NCI-H2107 treated with DMSO at 0.1 percent for 48 hours (cell line): Measurements from ENCODE around the gene MCM5.
A peak's percentile ranks its signal among the peaks of the same experiment; 100 is the strongest.

Experiments
- DNase-seq: peaks from one replicate; lab custom pipeline; 2025; ENCODE audit not compliant: unreplicated experiment; lab: John Stamatoyannopoulos, UW

MCM5 gene

DNA sequence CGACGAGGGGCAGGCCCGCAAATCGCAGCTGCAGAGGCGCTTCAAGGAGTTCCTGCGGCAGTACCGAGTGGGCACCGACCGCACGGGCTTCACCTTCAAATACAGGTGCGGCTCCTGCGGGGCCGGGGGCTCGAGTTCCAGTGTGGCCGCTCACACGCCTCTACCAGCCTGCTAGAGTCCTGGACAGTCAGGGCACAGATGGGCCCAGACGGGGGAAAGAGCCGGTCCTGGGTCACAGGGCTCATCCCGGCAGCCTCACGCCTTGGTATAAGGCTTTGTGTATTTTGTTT, 506 bp downstream of the MCM5 start:
- DNase-seq = no peak

- no peak for DNase-seq
Observed at GRCh38 chr22:35401863-35402262, 1.9 kb downstream of the MCM5 start.

GRCh38 chr22:35403356-35403755, 3.4 kb downstream of the MCM5 start:
- no peak for DNase-seq

- no peak for DNase-seq
Observed at GRCh38 chr22:35404176-35404575, 4.2 kb downstream of the MCM5 start.

GRCh38 chr22:35406443-35406842, 6.5 kb downstream of the MCM5 start:
- DNase-seq = no peak

GRCh38 chr22:35407362-35407761, 7.4 kb downstream of the MCM5 start:
- no peak for DNase-seq

GRCh38 chr22:35409783-35410662, 10.1 kb downstream of the MCM5 start:
- DNase-seq = no peak

DNA sequence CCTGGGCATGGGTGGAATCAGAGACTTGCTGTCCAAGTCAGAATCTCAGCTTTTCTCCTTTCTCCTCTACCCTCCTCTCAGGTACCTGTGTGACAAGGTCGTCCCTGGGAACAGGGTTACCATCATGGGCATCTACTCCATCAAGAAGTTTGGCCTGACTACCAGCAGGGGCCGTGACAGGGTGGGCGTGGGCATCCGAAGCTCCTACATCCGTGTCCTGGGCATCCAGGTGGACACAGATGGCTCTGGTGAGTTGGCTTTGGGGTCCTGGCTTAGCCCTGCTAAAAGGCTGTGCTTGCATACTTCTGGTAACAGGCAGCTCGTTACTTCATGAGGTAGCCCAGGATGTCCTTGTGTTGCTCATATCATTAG, 10.7 kb downstream of the MCM5 start:
- no peak for DNase-seq

DNA sequence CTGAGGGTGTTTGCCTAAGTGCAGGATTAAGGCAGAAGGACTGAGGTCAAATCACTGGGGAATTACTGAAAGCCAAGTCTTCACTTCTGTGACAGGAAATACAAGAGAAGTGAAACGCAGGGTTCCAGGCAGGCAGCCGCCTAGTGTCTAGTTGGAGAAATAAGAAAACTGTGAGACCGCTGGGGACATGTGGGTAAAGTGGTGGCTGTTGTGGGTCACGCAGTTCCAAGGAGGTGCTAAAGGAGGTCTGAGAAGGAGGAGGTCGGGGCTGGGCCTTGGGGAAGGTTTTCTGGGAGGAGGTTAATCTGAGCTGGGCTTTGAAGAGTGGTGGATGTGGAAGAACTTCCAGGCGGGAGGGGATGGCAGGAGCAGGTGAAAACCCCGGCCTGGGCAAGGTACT, 11.2 kb downstream of the MCM5 start:
- no peak for DNase-seq

DNA sequence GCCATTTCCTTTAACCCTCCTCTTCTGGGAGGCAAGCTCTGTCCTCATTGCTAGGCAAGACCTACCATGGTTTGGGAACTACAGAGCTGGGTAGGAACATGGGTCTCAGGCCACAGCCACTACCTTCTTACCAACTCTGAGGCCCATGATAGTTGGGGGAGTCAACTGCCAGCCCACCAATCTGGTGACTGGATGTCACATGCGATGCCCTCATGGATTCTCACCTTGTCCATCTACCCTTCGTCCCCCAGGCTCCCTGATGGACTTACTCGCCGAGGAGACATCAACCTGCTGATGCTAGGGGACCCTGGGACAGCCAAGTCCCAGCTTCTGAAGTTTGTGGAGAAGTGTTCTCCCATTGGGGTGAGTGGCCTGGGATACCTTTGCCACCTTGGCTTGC, 13.7 kb downstream of the MCM5 start:
- no peak for DNase-seq

DNA sequence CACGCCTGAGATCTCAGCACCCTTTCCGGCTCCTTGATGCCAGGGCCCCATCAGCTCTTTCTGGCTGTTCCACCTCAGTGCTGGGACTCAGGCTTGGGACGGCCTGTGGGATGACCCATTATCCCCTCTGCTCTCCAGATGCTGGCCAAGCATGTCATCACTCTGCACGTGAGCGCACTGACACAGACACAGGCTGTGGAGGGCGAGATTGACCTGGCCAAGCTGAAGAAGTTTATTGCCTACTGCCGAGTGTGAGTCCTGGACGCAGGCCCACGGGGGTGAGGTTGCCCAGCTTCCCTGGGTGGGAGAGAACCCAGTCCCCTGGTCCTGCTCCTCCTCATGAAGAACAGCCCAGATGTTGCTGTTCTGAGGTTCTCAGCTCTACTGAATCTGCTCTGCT, 17.7 kb downstream of the MCM5 start:
- DNase-seq = no peak

- no peak for DNase-seq
Observed at GRCh38 chr22:35418088-35418487, 18.1 kb downstream of the MCM5 start.

- no peak for DNase-seq
Observed at GRCh38 chr22:35418731-35419130, 18.8 kb downstream of the MCM5 start.

DNA sequence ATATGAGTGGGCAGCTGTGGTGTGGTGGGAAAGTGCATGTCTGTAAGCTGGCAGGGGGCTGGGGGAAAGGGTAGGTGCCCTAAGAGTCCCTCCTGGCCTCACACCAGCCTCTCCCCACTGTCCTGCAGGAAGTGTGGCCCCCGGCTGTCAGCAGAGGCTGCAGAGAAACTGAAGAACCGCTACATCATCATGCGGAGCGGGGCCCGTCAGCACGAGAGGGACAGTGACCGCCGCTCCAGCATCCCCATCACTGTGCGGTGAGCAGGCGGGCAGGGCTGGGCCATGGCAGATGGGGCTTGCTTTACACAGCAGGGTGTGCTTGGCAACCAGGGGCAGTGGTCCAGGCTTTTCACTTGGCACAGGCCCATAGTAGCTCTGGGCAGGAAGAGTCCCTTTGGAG, 19.8 kb downstream of the MCM5 start:
- no peak for DNase-seq

DNA sequence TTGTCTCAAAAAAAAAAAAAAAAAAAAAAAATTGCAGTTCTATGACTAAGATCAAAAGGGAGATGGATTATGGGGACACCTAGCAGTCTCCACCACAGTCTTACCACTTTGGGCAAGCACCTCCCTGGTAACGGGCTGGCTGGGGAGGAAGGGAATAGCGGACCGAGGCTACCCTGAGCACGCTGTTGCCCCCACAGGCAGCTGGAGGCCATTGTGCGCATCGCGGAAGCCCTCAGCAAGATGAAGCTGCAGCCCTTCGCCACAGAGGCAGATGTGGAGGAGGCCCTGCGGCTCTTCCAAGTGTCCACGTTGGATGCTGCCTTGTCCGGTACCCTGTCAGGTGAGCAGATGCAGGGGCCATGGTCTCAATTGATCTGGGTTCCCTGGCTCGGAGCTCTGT, 21.2 kb downstream of the MCM5 start:
- DNase-seq = no peak

DNA sequence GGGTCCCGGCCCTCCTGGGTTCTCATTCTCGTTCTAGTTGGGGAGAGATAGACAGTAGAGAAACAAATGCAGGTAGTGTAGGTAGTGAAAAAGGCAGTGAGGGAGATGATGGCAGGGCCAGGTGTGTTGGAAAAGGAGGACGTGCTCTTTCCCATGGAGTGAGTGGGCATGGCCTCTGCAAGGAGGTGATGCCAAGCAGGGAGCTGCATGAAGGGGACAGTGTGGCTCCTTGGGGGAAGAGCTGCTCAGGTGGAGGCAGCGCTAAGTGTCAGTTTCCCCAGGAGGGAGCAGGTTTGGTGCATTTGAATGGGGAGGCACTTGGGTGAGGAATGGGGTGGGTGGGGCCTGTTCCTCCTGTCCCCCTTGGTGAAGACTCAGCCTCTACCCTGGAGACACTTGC, 22.2 kb downstream of the MCM5 start:
- DNase-seq = no peak

DNA sequence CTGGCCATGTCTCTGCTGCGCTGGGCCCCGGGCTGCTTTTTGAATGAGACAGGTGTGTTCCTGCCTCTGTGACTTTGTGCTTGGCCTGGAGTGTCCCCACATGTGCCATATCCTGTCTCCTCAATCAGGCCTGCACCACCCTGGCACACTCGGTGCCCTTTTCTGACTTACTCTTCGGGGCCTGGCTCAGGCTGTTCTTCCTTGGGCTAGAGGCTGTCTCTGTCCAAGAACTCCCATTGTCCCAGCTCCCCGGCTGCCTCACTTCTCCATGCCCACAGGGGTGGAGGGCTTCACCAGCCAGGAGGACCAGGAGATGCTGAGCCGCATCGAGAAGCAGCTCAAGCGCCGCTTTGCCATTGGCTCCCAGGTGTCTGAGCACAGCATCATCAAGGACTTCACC, 23.0 kb downstream of the MCM5 start:
- no peak for DNase-seq

GRCh38 chr22:35424081-35424480, 24.1 kb downstream of the MCM5 start:
- no peak for DNase-seq

- no peak for DNase-seq
Observed at GRCh38 chr22:35424761-35425160, 24.8 kb downstream of the MCM5 start.

DNA sequence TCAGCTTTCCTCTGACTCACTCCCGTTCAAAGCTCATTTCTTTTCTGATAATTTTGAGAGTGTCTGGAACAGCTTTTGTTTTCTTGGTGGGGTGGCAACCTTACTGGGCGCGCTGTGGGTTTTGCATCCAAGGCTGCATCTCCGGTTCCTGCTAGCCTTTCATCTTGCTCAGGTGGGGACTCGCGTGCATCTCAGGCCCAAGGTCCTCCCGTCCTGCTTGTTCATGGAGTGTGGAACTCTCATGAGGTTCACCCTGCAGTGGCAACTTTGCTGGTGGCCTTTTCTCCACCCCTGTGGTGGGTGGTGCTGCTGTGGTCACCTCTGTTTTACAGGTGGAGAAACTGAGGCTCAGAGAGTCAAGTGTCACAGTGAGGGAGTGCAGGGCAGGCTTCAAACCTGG, 25.6 kb downstream of the MCM5 start:
- DNase-seq = no peak

DNA sequence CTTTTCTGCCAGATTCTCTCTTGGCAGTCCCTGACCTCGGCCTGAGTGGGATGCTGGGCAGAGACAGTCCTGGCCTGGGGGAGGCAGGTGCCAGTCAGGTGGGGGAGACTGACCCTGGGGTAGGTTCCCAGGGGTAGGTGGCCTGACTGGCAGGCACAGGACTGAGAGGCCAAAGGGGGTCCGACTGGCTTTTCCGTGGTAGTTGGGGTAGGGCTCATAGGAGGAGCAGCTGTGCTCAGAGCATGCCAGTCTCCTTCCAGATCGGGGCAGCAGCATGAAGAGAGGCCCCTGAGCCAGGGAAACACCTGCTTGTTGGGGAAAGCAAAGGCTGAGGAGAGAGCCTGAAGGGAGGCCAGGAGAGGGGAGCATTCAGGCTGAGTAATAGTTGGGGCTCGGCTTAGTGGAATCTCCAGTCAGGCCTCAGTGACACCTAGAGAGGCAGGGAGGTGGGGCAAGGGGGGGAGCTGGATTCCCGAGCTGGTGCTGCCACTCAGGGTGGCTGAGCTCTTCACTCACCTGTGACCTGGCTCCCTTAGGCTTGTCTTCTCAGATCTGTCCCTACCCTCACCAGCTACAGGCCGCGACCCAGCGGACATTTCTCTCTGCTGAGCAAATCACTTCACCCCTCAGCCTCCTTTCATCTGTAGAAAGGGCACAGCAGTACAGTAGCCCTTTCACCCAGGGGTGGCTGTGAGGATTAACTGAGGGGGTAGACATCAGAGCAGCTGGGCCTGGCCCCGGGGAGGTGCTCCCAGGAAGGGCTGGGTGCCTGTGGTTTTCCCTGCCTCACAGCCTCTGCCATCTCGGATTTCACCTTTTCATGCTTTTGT, 26.2 kb downstream of the MCM5 start:
- DNase-seq = peak; percentile 85

DNA sequence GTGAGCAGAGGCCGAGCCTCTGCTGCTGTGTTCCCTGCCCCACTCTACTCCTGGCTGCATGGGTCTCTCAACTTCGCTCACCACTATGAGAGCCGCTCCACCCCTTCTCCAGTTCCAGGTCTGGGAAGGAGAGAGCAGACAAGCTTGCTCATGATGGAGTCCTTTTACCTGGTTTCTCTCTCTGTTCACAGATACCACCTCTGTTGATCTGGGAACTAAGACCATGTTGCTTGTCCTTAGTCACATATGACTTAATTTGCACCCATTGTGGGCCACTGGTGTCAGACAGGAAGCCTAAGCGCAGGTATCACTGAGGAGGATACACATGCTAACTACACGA, 26.8 kb downstream of the MCM5 start:
- no peak for DNase-seq

DNA sequence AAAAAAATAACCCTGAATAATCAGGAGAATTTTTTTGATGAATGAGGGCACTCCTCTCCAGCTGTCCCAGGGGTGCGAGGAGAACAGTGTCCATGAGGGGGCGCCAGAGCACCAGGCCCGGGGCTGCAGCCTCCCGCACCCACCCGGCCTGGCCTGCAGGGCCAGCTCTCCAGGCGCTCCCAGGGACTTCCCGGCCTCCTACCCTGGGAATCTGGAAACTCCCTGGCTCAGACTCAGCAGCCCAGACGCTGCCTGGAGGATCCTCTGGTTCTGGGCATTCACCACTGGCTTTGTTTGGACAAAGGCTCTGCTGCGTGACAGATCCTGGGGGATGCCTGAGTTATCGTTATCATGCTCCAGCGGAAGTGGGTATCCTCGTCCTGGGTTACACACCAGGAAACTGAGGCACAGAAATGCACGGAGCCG, 31.0 kb downstream of the MCM5 start:
- peak; percentile 28 for DNase-seq
